OCI-LY3 (cell line): Measurements from ENCODE around the gene C1orf226.

Experiments used
- H2AFZ ChIP-seq: fragments of 200-600, 300-600 bp; shearing (Covaris generic); 2 replicates; pipeline ENCODE4 v1.6.0; 2014; ENCODE audit warnings: antibody characterized with exemption, low read depth, low read length
- H3K27ac ChIP-seq: fragments of 200-600, 300-600 bp; sonication (generic); 2 replicates; pipeline ENCODE4 v1.5.1; 2014; ENCODE audit warnings: mild to moderate bottlenecking, low read length, moderate library complexity, mixed read lengths
- H3K27me3 ChIP-seq: fragments of 200-600, 300-600 bp; sonication (generic); 2 replicates; pipeline ENCODE4 v1.6.1; 2014; ENCODE audit warnings: low read depth, low read length, mixed read lengths
- H3K36me3 ChIP-seq: fragments of 200-600, 300-600 bp; sonication (generic); replicated peaks from 2 replicates; pipeline ENCODE3; 2014; ENCODE audit warnings: low read depth, low read length, mixed read lengths
- H3K4me1 ChIP-seq: fragments of 300-600, 200-600 bp; sonication (generic); 2 replicates; pipeline ENCODE4 v1.6.1; 2014; ENCODE audit warnings: low read length, mixed read lengths
- H3K4me2 ChIP-seq: fragments of 200-600, 300-600 bp; sonication (generic); 2 replicates; pipeline ENCODE4 v1.6.1; 2014; ENCODE audit warnings: low read length, mixed read lengths
- H3K4me3 ChIP-seq: fragments of 300-600, 200-600 bp; sonication (generic); 2 replicates; pipeline ENCODE4 v1.5.1; 2014; ENCODE audit warnings: antibody characterized with exemption, mild to moderate bottlenecking, low read length, moderate library complexity
- H3K79me2 ChIP-seq: fragments of 300-600, 200-600 bp; shearing (Covaris generic); 2 replicates; pipeline ENCODE4 v1.6.1; 2014; ENCODE audit warnings: mild to moderate bottlenecking, low read length, mixed read lengths
- H3K9ac ChIP-seq: fragments of 300-600, 200-600 bp; shearing (Covaris generic); 2 replicates; pipeline ENCODE4 v1.6.0; 2014; ENCODE audit warnings: mild to moderate bottlenecking, low read length, moderate library complexity
- H3K9me3 ChIP-seq: fragments of 200-600, 300-600 bp; shearing (Covaris generic); 2 replicates; pipeline ENCODE4 v1.6.1; 2014; ENCODE audit warnings: low read length, mixed read lengths; ENCODE audit not compliant: insufficient read depth
- H4K20me1 ChIP-seq: fragments of 200-600, 300-600 bp; sonication (generic); 2 replicates; pipeline ENCODE4 v1.6.1; 2016; ENCODE audit warnings: low read length, mixed read lengths; ENCODE audit not compliant: insufficient read depth
- CTCF ChIP-seq: fragments of 200-600, 300-600 bp; sonication (generic); IDR thresholded peaks from 2 replicates; pipeline ENCODE4 v1.5.1; 2014; ENCODE audit warnings: antibody characterized with exemption, low read length, low read depth
- EZH2phosphoT487 ChIP-seq: fragments of 200-600 bp; shearing (Covaris generic); IDR thresholded peaks from 2 replicates; pipeline ENCODE4 v1.6.1; 2018; ENCODE audit warnings: antibody characterized with exemption, mixed run types, low read depth

The C1orf226 gene

DNA sequence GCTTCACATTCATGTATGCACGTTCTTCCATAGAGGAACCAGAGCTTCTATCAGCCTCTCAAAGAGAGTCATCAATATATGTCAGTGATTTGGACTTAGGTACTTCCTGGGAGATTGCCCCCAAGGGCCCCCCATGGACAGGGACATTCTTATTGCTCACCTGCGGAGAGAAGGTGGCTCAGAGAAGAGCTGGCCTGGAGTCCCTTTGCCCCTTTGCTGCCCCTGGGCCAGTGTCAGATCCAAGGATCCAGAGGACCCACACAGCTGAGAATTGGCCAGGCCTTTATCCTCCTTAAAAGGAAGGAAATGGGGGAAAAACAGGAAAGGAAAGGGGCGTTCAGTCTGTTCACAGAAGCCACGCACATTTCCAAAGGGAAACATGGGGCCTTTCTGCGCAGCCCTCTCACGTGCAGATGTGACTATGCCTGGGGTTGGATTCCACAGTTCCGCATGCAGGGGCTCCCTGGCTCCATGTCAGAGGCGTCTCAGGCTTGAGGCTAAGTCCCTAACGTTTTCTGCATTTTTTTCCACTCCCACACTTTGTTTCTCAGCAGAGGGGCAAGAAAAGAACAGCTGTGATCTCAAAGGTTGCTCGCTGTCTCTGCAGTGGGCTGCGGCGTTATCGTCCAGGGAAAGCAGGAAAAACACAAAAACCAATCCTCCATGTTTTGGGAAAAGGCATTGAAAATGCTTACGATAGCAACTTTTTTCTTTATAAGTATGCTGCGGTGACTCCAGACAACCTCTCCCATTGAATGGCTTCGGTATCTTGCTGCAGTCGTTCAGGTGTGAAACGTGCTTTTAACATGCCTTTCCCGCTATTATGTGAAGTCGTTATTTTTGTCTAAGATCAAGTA lies 5.9 kb downstream of the C1orf226 start:
- Histone ChIP-seq H4K20me1 (no peaks in the 10 kb centered on the region; the same call in 1 of the 2 replicates), H3K4me2 (no peak overlapping the region), H3K27me3 (peaks cover 56% of the 10 kb centered on the region), H3K27ac (no peak overlapping the region), H3K4me3 (no peak overlapping the region), H3K36me3 (no peaks in the 10 kb centered on the region), H3K4me1 (peaks cover 8% of the 10 kb centered on the region), H3K9me3 (no peaks in the 10 kb centered on the region), H3K79me2 (no peaks in the 10 kb centered on the region), H2AFZ (no peak overlapping the region), H3K9ac (no peak overlapping the region)
- TF ChIP-seq CTCF, result no peak
- no peak for TF ChIP-seq EZH2phosphoT487

DNA sequence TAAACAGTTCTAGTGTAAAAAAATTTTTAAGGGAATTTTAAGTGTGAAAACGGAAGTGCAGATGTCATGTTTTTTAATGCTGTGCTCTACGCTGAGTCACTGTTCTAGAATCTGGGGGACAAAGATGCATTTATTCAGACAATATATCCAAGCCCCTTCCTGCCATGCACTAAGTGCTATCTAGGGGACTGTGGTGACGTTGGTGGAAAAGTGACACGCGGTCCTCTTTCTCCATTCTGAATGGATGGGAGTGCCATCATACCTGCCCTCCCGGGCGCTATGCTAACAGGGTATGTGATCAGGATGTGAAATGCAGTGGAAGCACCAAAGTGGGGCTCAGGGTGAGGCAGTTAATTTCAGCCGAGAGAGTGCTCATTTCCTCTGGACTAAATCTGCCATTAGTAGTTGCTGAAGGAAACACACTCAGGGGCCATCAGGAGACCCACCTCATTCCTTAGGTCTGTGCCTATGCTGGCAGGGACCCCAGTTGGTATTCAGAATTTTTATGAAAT lies 6.6 kb downstream of the C1orf226 start:
- peaks cover 8% of the 10 kb centered on the region for H3K4me1 ChIP-seq
- H3K27me3 ChIP-seq, result peaks cover 56% of the 10 kb centered on the region
- H3K27ac ChIP-seq, result no peak overlapping the region
- no peaks in the 10 kb centered on the region; the same call in 1 of the 2 replicates for H4K20me1 ChIP-seq
- no peak overlapping the region for H3K4me2 ChIP-seq
- TF ChIP-seq EZH2phosphoT487 (no peak), CTCF (no peak)
- no peak overlapping the region for H3K4me3 ChIP-seq
- no peak overlapping the region for H2AFZ ChIP-seq
- no peak overlapping the region for H3K9ac ChIP-seq
- no peaks in the 10 kb centered on the region for H3K79me2 ChIP-seq
- no peaks in the 10 kb centered on the region for H3K9me3 ChIP-seq
- H3K36me3 ChIP-seq, result no peaks in the 10 kb centered on the region

- no peak for TF ChIP-seq CTCF
- TF ChIP-seq EZH2phosphoT487, result no peak
- Histone ChIP-seq H3K79me2 (no peaks in the 10 kb centered on the region), H3K9ac (no peak overlapping the region), H3K27ac (no peak overlapping the region), H3K4me3 (no peak overlapping the region), H4K20me1 (no peaks in the 10 kb centered on the region; the same call in 1 of the 2 replicates), H3K4me2 (no peak overlapping the region), H3K27me3 (peaks cover 56% of the 10 kb centered on the region), H3K9me3 (no peaks in the 10 kb centered on the region), H3K36me3 (no peaks in the 10 kb centered on the region), H3K4me1 (peaks cover 8% of the 10 kb centered on the region), H2AFZ (no peak overlapping the region)
Observed at GRCh38 chr1:162388615-162389014, 7.1 kb downstream of the C1orf226 start.

DNA sequence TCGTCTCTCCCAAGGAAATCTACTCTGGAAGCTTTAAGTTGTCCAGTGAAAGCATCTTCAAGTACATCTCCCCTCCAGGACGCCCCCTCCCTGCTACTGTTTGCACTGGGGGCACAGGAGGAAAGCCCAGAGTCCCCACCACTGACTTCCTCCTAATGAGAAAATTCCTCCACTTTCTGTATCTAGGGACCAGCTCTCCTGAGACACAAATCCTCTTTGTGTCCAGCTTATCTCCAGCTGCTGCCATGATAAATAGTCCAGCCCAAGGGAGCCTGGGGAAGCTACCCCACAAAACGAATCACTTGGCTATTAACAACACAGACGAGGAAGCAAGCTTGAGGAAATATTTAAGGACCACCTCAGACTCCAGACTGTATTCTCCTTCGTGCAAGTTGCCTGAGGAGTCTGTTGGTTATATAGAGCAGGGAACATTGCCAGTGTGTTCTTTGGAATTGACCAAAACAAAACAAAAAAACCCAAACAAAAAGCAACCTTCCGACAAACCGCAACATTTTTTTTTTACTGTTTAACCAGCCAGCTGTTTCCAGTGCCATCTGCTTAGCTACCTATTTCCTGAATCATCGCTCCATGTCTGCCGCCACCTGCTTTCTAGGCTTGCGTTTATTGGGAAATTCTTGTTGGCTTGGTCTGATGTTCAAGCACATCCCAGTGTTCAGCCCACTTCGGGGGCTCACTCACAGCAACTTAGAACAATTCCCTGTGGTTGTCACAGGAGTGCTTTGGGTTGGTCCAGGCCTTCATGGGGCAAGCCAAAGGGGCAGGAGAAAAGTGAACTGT lies 7.7 kb downstream of the C1orf226 start:
- Histone ChIP-seq H4K20me1 (no peaks in the 10 kb centered on the region; the same call in 1 of the 2 replicates), H3K79me2 (no peaks in the 10 kb centered on the region), H3K27ac (no peak overlapping the region), H3K9ac (no peak overlapping the region), H2AFZ (no peak overlapping the region), H3K27me3 (peaks cover 56% of the 10 kb centered on the region), H3K4me2 (peak overlapping the region; percentile 15; the same call in 1 of the 2 replicates), H3K9me3 (no peaks in the 10 kb centered on the region), H3K4me3 (no peak overlapping the region), H3K4me1 (peaks cover 8% of the 10 kb centered on the region), H3K36me3 (no peaks in the 10 kb centered on the region)
- TF ChIP-seq CTCF, result no peak
